GM20000 (cell line): ENCODE results near the gene KCNK13.
"Not testable (repeated sequence)": the region's sequence is repeated elsewhere in the genome, so short reads cannot be mapped to it uniquely, and the experiment has no call there.

ENCODE experiments used
- DNase-seq: peaks from one replicate; pipeline ENCODE4 v3.0.0; 2012; ENCODE audit warnings: low spot score
- TF ChIP-seq, protein P1 (sequence below): IDR thresholded peaks from 2 replicates; pipeline ENCODE4 v1.5.1; 2012; ENCODE audit warnings: mild to moderate bottlenecking, control low read depth; ENCODE audit errors: extremely low read depth, missing control alignments

KCNK13 gene

DNA sequence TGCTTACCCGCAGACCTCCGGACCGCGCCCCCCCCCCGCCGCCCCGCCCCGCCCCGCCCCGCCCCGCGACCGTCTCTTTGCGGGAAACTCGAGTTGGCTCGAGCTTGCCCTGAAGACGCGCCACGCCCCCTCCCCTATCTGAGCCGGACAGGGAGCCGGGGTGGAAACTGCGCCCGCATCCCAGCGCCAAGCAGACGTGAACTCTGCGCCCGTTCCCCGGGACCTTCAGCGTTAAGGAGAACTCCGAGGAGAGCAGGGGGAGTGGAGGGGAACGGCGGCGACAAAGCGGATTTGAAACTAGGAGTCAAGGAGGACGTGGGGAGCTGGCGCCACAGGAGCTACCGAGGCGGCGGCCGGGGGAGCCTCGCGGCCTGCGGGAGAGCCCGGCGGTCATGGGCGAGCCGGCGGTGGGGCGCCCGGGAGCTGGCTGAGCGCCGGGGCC is at the start of gene KCNK13:
Gene KCNK13, plus strand, starts transcription at position 310 of the 442 bp plus-strand sequence. CDS start 212 bp downstream, outside the sequence.
- TF ChIP-seq, protein P1, sequence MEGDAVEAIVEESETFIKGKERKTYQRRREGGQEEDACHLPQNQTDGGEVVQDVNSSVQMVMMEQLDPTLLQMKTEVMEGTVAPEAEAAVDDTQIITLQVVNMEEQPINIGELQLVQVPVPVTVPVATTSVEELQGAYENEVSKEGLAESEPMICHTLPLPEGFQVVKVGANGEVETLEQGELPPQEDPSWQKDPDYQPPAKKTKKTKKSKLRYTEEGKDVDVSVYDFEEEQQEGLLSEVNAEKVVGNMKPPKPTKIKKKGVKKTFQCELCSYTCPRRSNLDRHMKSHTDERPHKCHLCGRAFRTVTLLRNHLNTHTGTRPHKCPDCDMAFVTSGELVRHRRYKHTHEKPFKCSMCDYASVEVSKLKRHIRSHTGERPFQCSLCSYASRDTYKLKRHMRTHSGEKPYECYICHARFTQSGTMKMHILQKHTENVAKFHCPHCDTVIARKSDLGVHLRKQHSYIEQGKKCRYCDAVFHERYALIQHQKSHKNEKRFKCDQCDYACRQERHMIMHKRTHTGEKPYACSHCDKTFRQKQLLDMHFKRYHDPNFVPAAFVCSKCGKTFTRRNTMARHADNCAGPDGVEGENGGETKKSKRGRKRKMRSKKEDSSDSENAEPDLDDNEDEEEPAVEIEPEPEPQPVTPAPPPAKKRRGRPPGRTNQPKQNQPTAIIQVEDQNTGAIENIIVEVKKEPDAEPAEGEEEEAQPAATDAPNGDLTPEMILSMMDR, result no peak
- DNase-seq, result peak; percentile 65

DNA sequence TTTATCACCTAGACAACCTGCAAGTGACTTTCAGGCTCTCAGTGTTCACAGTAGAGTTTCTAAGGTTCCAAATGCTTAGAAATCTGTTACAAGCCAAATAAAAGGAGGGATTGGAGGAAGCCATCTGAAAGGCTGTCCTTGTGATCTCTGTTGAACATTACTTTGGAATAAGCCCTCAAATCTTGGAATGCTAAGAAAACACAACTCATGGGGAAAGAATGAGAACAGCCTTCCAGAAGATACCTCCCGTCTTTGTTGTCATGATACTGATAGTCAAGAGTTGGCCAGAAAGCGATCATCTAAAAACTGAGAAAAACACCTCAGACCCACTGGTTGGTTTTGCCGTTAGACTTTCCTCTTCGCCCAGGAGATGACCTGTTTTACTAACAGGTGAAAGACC is 44.4 kb upstream of the KCNK13 start:
- TF ChIP-seq, protein P1, result no peak
- DNase-seq, result no peak

DNA sequence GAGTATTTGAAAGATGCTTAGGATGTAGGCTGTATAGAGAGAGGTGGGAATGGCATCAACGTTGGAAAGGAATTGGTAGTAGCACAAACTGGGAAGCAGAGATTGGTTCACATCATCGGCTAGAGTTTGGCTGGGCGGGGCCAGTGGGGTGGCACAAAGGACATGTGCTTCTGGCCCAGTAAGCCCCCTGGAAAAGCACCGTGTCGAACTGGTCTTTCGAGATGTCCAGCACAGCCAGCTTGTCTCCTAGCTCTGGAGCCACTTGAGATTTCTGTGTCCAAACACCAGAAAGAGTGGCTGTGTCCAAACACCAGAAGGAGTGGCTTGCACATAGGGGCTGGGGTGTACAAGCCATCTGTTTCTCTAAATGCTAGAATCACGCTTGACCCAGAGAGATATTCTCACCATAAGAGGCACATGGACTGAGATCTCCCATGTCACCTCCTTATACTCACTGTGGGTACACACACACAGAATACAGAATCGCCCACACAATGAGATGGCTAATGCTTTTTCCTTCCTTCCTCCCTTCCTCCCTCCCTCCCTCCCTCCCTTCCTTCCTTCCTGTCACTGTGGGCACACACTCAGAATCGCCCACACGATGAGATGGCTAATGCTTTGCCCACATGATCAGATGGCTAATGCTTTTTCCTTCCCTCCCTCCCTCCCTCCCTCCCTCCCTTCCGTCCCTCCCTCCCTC is 41.8 kb upstream of the KCNK13 start:
- TF ChIP-seq, protein P1, result no peak
- no peak for DNase-seq

DNA sequence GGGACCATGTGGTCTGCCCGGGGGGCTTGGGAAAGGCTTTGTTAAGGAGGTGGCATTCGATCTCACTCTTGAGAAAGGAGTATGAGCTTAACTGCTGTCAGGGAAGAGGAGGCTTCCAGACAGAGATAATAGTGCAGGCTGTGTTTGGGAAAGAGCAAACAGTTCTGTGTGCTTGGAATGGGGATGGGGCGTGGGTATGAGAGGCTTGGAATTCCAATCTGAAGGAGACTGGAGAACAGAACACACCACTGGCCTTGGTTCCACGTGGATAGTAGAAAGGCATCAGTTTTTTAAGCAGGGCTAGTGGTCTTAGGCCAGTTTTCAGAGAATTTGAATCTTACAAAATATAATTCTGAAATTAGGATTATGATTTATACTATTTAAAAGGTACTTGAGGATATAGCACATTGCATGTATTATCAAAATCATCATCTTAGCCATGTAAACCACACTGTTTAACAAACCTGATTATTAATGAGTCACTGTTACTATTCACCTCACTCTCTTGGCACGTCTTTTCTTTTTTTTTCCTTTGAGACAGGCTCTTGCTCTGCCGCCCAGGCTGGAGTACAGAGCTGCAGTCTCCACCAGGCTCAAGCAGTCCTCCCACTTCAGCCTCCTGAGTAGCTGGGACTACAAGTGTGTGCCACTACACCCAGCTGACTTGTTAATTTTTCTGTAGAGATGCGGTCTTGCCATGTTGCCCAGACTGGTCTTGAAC is 38.5 kb upstream of the KCNK13 start:
- no peak for DNase-seq
- TF ChIP-seq, protein P1, result no peak

DNA sequence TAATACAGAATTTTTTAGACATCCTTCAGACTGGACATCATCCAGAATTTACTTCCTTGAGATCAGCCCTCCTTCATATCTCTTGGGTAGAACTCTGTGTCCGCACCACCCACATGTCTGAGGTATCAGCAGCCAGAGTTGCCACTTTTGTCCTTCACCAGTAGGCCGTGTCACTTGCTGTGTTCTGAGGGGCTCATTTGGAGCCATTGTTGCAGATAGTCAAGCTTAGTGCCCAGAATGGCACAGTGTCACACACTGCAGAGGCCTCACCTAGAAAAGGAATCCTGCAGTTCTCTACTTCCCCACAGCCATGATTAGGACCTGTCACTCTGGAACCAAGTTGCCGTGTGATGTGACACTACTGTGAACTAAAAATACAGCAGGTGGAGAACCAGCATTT is 36.9 kb upstream of the KCNK13 start:
- TF ChIP-seq, protein P1, result no peak
- no peak for DNase-seq

DNA sequence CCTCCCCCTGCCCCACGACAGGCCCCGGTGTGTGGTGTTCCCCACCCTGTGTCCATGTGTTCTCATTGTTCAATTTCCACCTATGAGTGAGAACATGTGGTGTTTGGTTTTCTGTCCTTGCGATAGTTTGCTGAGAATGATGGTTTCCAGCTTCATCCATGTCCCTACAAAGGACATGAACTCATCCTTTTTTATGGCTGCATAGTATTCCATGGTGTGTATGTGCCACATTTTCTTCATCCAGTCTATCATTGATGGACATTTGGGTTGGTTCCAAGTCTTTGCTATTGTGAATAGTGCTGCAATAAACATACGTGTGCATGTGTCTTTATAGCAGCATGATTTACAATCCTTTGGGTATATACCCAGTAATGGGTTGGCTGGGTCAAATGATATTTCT is 35.2 kb upstream of the KCNK13 start:
- not testable (repeated sequence) for DNase-seq

DNA sequence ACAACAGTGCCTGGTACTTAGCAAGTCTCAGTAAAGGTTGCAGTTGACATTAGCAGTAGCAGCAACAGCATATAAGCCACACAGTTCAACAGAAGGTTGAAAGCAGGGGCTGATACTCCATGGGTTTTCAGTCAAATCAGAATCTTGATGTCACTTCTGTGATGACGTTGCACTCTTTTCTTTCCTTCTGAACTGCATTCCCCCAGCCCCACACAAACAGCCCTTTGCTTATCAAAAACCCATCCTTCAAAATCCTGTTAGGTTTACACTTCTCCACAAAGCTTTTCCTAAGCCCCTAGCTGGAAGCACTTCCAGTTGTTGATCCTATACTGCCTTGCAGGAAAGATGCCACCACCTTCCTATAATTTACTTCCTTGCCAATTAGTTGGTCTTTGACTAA is 34.0 kb upstream of the KCNK13 start:
- DNase-seq, result no peak
- TF ChIP-seq, protein P1, result no peak
